Skeletal muscle tissue (tissue), 4 donors: ENCODE measurements around the gene C10orf62. TPM values are rescaled to one million over a fixed set of nuclear protein-coding genes. Genes with fewer than 3 reads are reported as not detected.
"Not testable (repeated sequence)": the region's sequence is repeated elsewhere in the genome, so short reads cannot be mapped to it uniquely, and the experiment has no call there.

ENCODE experiments used
- H3K27ac ChIP-seq: one replicate; pipeline ENCODE4 v1.7.0; 2013; ENCODE audit warnings: mild to moderate bottlenecking, low read depth, low read length, inconsistent platforms
- H3K27me3 ChIP-seq, 3 donors: one replicate each; pipeline ENCODE4 v1.7.0; 2013; ENCODE audit warnings: low read length in 3 of 3; ENCODE audit not compliant: control insufficient read depth in 3 of 3, insufficient read depth in 3 of 3
- H3K36me3 ChIP-seq, 3 donors: one replicate each; pipeline ENCODE4 v1.7.0; 2013; ENCODE audit warnings: low read length in 3 of 3; ENCODE audit not compliant: control insufficient read depth in 3 of 3, insufficient read depth in 3 of 3
- H3K4me1 ChIP-seq, 3 donors: one replicate each; pipeline ENCODE4 v1.7.0; 2013; ENCODE audit warnings: low read length in 3 of 3, mild to moderate bottlenecking in 3 of 3; ENCODE audit not compliant: control insufficient read depth in 3 of 3, insufficient read depth in 3 of 3
- H3K4me3 ChIP-seq, 3 donors: one replicate each; pipeline ENCODE4 v1.7.0; 2013; ENCODE audit warnings: low read length in 3 of 3
- H3K9ac ChIP-seq, 3 donors: one replicate each; pipeline ENCODE4 v1.7.0; 2013; ENCODE audit warnings: low read length in 3 of 3, mild to moderate bottlenecking in 3 of 3, moderate library complexity in 2 of 3, low read depth in 1 of 3
- H3K9me3 ChIP-seq, 3 donors: one replicate each; pipeline ENCODE4 v1.7.0; 2013; ENCODE audit warnings: low read length in 3 of 3; ENCODE audit not compliant: control insufficient read depth in 3 of 3
- total RNA-seq: library from RNA; depleted of rRNA; stranded (reverse); fragments of >200 nt; gene quantifications from one replicate; pipeline ENCODE4 v1.2.3, GENCODE V29; 2014
- donor health status: Osteomylitis.

C10orf62 gene
- total RNA-seq, 1 donor from 2014 or later = under 0.01 TPM

- peaks cover 10 to 16% (median 11%) of the 10 kb centered on the region in 3 donors for H3K4me1 ChIP-seq
- H3K27me3 ChIP-seq, H3K27ac ChIP-seq, H3K4me3 ChIP-seq, H3K36me3 ChIP-seq, H3K9me3 ChIP-seq, H3K9ac ChIP-seq: not testable (repeated sequence)
Observed at GRCh38 chr10:97639090-97639489, 49.6 kb downstream of the C10orf62 start.

- Histone ChIP-seq H3K4me1 (peaks cover 10 to 16% (median 11%) of the 10 kb centered on the region in 3 donors), H3K36me3 (peaks cover 7 to 9% (median 8%) of the 10 kb centered on the region in 3 donors), H3K27me3 (no peaks in the 10 kb centered on the region), H3K9me3 (no peaks in the 10 kb centered on the region), H3K9ac (peak within 1 kb of the TSS; percentile 84 to 86 (median 86)), H3K4me3 (peak within 1 kb of the TSS; percentile 76 to 89 (median 86)), H3K27ac (peak within 1 kb of the TSS; percentile 82)
Observed at GRCh38 chr10:97640174-97640867, 50.8 kb downstream of the C10orf62 start, which contains the start of gene PI4K2A. PI4K2A (plus strand) TSS chr10:97640671; CDS start chr10:97640743, 72 bp downstream.

Other genes starting within 250 kb of the C10orf62 start
- 15.1 TPM for gene RRP12, start 188.4 kb upstream of the C10orf62 start, total RNA-seq
- 57.9 TPM for gene PGAM1, start 163.5 kb upstream of the C10orf62 start, total RNA-seq
- 27.1 TPM for gene EXOSC1, start 143.7 kb upstream of the C10orf62 start, total RNA-seq
- gene ZDHHC16, start 143.5 kb upstream of the C10orf62 start, total RNA-seq = 32.4 TPM
- 47.0 TPM for gene MMS19, start 91.3 kb upstream of the C10orf62 start, total RNA-seq
- 8.4 TPM for gene UBTD1, start 90.8 kb upstream of the C10orf62 start, total RNA-seq
- 8.9 TPM for gene ANKRD2, start 16.9 kb upstream of the C10orf62 start, total RNA-seq
- 1.6 TPM for gene HOGA1, start 5.3 kb upstream of the C10orf62 start, total RNA-seq
- 1.0 TPM for gene MORN4, start 43.8 kb downstream of the C10orf62 start, total RNA-seq
- 5.2 TPM for gene PI4K2A, start 51.0 kb downstream of the C10orf62 start, total RNA-seq
- gene AVPI1, start 97.5 kb downstream of the C10orf62 start, total RNA-seq = 5.2 TPM
- 17.2 TPM for gene MARVELD1, start 124.0 kb downstream of the C10orf62 start, total RNA-seq
- gene ZFYVE27, start 147.4 kb downstream of the C10orf62 start, total RNA-seq = 8.4 TPM
- 1.6 TPM for gene SFRP5, start 182.3 kb downstream of the C10orf62 start, total RNA-seq